H7 (cell line): ENCODE measurements around the gene PCCA. TPM values are rescaled to one million over a fixed set of nuclear protein-coding genes. Genes with fewer than 3 reads are reported as not detected.

Experiments used
- DNase-seq: peaks from one replicate; pipeline ENCODE4 v3.0.0; 2012
- H3K27me3 ChIP-seq: 2 replicates; pipeline ENCODE4 v1.6.0; 2011; ENCODE audit warnings: mild to moderate bottlenecking, low read length; ENCODE audit not compliant: control insufficient read depth, insufficient read depth
- H3K36me3 ChIP-seq: replicated peaks from 2 replicates; pipeline ENCODE4 v1.5.1; 2011; ENCODE audit warnings: low read length; ENCODE audit not compliant: control insufficient read depth, insufficient read depth
- H3K4me3 ChIP-seq: 2 replicates; pipeline ENCODE4 v1.5.1; 2011; ENCODE audit warnings: low read depth, mild to moderate bottlenecking, control low read depth, low read length, moderate library complexity; ENCODE audit not compliant: insufficient read depth
- total RNA-seq: library from RNA; depleted of rRNA; stranded (reverse); fragments of >200 nt; shearing (Covaris generic); gene quantifications from 2 replicates; pipeline ENCODE4 v1.2.3, GENCODE V29; 2014

PCCA gene
- total RNA-seq, 1 experiment from 2014 or later = 23.9 TPM

DNA sequence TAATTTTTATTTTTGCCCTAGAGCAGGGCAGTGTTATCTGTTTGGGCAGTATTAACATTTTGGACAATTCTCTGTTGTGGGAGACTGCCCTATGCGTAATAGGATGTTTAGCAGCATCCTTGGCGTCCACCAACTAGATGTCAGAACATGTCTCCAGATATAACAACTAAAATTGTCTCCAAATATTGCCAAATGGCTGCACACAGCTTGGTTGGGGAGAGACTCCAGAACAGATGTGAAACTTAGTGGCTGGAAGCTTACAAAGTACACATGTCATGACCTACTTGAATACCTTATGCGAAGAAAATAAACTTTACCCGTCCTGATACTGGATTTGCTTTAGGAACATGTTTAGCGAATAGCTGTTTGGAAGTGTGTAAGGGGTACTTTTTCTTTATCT is 376.7 kb downstream of the PCCA start:
- no peaks in the 10 kb centered on the region for H3K36me3 ChIP-seq
- DNase-seq = no peak
- no peak overlapping the region for H3K4me3 ChIP-seq
- no peaks in the 10 kb centered on the region for H3K27me3 ChIP-seq

GRCh38 chr13:100470866-100471505 is 382.1 kb downstream of the PCCA start:
- Histone ChIP-seq H3K36me3 (no peaks in the 10 kb centered on the region), H3K27me3 (no peaks in the 10 kb centered on the region), H3K4me3 (no peak overlapping the region)
- DNase-seq = no peak

DNA sequence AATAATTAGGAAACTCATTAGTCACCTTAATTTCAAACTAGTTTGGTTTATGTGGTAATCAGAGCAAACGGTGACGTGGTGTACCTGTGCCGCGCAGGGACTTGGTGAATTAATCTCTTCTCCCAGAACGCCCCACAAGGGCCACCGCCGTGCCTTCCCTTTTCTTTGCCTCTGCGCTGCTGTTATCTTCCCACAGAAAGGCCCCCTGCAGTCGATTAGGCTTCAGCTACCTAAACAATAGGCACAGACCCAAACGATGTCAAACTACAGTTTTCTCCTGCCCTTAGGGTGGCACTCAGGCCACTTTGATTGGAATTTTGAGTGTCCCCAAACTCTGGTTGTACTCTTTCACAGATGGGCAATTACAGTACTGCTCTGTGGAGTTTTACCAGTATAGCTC is 384.2 kb downstream of the PCCA start:
- H3K4me3 ChIP-seq = no peak overlapping the region
- H3K27me3 ChIP-seq = no peaks in the 10 kb centered on the region
- H3K36me3 ChIP-seq = no peaks in the 10 kb centered on the region
- peak; percentile 49 for DNase-seq

GRCh38 chr13:100473501-100474044 is 384.7 kb downstream of the PCCA start:
- Histone ChIP-seq H3K4me3 (no peak overlapping the region), H3K36me3 (no peaks in the 10 kb centered on the region), H3K27me3 (no peaks in the 10 kb centered on the region)
- DNase-seq = no peak

- Histone ChIP-seq H3K27me3 (no peaks in the 10 kb centered on the region), H3K4me3 (no peak overlapping the region), H3K36me3 (no peaks in the 10 kb centered on the region)
- DNase-seq = no peak
These were observed 388.1 kb downstream of the PCCA start for GRCh38 chr13:100476963-100477362.

DNA sequence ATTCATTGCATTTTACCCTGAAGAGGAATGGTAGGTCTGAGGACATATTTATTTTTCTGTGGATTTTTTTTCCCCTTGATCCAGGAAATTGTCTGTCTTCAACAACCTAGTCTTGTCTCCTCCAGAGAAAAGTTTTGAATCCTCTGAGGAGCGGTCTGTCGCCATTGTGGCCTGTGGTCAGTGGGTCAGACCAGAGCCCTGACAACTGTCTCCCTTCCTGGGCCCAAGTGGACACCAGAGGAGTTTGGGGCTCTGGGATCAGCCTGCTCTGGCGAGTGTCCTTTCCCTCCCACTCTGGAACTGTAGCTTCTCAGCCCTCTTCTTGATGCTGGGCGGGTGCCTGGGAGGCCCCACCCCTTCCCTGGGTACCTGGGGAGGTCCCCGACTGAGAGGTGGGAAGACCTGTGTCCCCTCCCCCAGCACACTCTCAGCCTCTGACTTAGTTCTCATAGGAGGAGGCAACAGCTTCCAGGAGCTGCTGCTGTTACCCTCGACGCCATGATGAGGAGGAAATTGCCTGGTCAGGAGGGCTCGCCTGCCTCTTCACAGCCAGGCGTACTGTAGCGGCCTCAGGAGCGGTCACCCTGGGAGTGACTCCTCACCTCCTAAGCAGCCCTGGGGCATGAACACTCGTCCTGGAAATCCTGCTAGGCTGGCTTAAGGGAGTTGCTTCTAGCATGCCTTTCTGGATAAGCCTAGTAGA is 389.4 kb downstream of the PCCA start:
- Histone ChIP-seq H3K27me3 (no peaks in the 10 kb centered on the region), H3K4me3 (no peak overlapping the region), H3K36me3 (no peaks in the 10 kb centered on the region)
- DNase-seq = peak; percentile 42

DNA sequence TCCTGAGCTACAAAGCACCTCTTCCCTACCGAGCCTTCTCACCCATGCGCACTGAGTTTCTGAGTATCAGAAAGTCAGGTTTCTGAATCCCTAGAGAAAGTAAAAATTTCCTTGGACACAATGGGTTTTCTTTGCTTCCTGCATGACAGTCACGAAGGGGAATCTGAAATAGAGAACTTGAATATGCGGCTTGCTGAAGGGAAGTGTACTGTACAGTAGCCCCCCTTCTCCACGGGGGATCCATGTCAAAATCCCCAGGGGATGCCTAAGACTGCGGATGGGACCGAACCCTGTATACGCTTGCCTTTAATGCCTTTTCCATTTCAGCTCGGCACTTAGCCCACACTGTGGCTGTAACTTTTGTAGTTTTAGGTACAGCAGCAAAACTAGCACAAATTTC is 391.8 kb downstream of the PCCA start:
- no peaks in the 10 kb centered on the region for H3K36me3 ChIP-seq
- H3K27me3 ChIP-seq = no peaks in the 10 kb centered on the region
- no peak for DNase-seq
- H3K4me3 ChIP-seq = no peak overlapping the region

DNA sequence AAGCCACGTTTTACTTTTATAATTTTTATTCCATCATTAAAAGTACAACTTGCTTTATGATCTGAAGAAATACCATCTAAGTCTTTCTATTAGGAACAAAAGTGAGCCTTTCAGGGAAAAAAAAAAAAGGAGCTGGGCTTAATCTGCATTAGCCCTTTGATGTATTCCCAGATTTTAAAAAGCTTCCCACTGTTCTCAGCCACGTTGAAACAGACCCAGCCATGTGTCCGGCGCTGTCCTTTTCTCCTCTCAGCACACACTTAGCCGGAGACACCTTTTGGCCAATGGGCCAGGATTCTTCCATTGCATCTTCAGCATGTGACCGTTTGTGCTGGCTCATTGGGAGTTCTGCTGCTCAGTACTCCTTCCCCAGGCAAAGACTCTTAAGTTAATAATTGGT is 394.2 kb downstream of the PCCA start:
- no peaks in the 10 kb centered on the region for H3K27me3 ChIP-seq
- no peak for DNase-seq
- H3K36me3 ChIP-seq = no peaks in the 10 kb centered on the region
- H3K4me3 ChIP-seq = no peak overlapping the region

- Histone ChIP-seq H3K27me3 (no peaks in the 10 kb centered on the region), H3K36me3 (no peaks in the 10 kb centered on the region), H3K4me3 (no peak overlapping the region)
- no peak for DNase-seq
These were observed 395.0 kb downstream of the PCCA start for GRCh38 chr13:100483841-100484381.

DNA sequence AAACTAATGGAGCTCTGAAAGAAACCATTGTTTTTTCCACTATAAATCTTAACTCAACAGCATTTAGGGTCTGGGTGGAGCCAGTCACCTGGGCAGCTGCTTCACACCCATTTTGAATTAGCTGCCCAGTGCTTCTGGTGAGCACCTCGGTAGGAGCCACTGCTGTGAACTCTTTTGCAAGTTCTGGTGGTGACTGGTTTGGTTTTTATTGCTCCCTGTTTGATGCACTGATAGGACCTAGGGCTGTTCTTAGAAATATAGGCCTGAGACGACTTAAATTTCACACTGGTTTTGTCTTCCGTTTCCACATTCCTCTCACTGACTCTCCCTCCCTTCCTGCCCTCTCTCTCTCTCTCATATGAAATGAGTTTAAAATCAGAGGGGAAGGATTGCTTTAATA is 395.8 kb downstream of the PCCA start:
- no peak for DNase-seq
- Histone ChIP-seq H3K4me3 (no peak overlapping the region), H3K36me3 (no peaks in the 10 kb centered on the region), H3K27me3 (no peaks in the 10 kb centered on the region)

GRCh38 chr13:100485265-100485664 is 396.4 kb downstream of the PCCA start:
- H3K27me3 ChIP-seq = no peaks in the 10 kb centered on the region
- H3K4me3 ChIP-seq = no peak overlapping the region
- no peak for DNase-seq

GRCh38 chr13:100490692-100491091 is 401.8 kb downstream of the PCCA start:
- H3K27me3 ChIP-seq = no peaks in the 10 kb centered on the region
- peak; percentile 76 for DNase-seq
- no peaks in the 10 kb centered on the region for H3K36me3 ChIP-seq
- no peak overlapping the region for H3K4me3 ChIP-seq

More at GRCh38 chr13:100485265-100485664, 396.4 kb downstream of the PCCA start:
- no peaks in the 10 kb centered on the region for H3K36me3 ChIP-seq

GRCh38 chr13:100491164-100491842 is 402.4 kb downstream of the PCCA start:
- no peak overlapping the region for H3K4me3 ChIP-seq

DNA sequence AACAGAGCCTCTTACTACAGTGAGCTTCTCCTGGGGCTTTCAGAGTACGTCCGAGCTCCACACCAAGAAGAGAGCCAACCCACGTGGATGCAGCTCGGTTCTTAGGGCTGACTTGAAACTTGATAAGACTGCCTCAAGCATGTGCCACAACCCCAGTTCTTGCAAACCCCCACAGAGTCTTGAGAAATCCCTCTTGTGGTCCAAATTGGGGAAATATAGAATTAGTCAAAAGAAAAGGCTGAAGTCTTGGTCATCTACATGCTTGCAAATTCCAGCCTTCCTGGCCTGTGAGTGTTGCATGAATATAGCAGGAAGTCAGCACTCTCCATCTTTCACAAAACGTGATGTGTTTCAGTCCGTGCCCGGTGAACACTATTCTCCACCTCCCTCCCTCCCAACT is 404.5 kb downstream of the PCCA start:
- H3K27me3 ChIP-seq = no peaks in the 10 kb centered on the region
- H3K4me3 ChIP-seq = no peak overlapping the region
- no peak for DNase-seq
- no peaks in the 10 kb centered on the region for H3K36me3 ChIP-seq

More at GRCh38 chr13:100491164-100491842, 402.4 kb downstream of the PCCA start:
- Histone ChIP-seq H3K36me3 (no peaks in the 10 kb centered on the region), H3K27me3 (no peaks in the 10 kb centered on the region)
- no peak for DNase-seq
